Hindlimb muscle (tissue), 1 donor: ENCODE data around the gene RAF1. TPM values are rescaled to one million over a fixed set of nuclear protein-coding genes. Genes with fewer than 3 reads are reported as not detected.
"Not testable (repeated sequence)": the region's sequence is repeated elsewhere in the genome, so short reads cannot be mapped to it uniquely, and the experiment has no call there.

ENCODE experiments used
- DNase-seq: peaks from one replicate; pipeline ENCODE4 v3.0.0-alpha.2; 2013
- polyA plus RNA-seq: library from polyadenylated mRNA; unstranded; fragments of 120-200 nt; gene quantifications from one replicate; pipeline ENCODE4 v1.2.1, GENCODE V29; 2013; ENCODE audit not compliant: insufficient read length

RAF1 gene
- 109 TPM for polyA plus RNA-seq

DNA sequence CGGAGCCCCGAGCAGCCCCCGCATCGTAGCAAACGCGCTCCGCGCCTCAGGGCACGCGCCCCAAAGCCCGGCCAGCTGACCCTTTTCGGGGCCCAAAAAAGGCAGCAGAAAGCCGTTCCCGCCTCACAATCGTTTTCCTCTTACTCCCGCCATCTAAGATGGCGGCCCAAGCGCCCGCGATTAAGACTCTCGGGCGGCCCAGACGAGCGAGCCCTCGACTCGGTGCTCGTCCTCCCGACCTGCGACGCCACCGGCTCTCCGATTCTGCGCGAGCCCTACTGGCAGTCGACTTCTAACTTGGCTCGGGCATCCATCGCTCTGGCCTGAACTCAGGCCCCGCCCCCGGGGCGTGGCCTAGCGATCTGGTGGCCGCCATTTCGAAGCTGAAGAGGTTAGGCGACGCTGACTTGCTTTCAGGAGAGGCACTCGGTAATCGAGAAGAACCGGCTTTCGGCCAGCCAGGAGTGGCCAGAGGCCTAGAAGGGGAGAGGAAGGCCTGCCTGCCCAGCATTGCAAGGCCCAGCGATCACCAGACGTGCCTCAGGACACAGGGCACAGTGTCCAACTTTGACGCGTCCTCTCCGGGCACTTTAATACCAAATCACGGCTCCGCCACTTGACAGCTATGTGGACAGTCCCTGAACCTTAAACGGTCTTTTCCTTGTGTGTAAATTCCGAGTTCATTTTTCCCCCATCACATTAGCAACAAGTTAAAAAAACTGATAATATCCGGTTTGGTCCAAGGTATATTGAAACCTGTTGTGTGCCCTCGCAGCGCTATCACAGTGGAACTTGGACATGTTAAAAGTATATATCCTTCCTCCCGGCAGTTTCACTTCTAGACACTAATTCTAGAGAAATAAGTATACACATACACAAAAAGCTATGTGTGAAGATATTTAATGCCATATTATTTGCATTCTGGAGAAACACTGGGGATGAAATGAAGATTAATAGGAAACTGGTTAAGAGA is at the start of gene RAF1:
TSS of gene RAF1 (minus strand) at position 182 of the 973 bp plus-strand sequence. CDS start 45,396 bp downstream, outside the sequence.
- peak; percentile 99 for DNase-seq

DNA sequence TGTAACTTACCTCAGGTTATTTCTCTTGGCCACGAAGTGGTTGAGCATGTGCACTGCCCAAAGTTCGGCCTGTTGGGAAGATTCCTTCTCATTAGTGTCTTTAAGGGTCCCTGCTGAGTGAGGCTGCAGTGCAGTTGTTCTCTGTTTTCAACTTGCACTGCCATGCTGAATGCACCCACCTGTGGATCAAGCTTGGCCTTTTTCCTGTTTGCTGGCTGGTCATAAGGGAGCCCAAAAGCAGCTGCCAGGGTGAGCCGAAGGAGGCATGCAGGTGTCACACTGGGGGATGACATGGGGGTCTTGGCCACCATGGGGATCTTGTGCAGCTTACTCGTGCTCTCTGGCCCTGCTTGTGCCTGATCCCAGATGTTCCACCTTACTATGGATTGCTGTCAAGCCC is 46.1 kb upstream of the RAF1 start:
- no peak for DNase-seq

DNA sequence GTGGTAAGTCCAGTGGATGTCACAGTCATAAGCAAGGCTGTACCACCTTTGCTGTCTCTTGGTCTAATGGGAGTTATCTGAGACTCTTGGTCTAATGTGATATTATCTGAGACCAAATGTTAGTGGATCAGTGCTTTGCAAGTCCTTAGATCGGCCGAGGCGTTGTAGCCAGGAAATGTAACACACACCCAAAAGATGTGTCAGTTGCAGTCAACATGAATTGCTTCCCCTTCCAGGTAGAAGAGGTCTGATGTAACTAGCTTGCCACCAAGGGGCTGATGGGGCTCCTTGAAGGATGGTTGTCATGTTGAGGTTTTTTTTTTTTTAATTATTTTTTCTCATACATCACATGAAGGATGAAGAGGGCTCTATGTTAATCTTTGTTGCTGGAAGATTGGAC is 45.4 kb upstream of the RAF1 start:
- DNase-seq, result no peak

GRCh38 chr3:12708584-12709192 is 44.8 kb upstream of the RAF1 start:
- no peak for DNase-seq

DNA sequence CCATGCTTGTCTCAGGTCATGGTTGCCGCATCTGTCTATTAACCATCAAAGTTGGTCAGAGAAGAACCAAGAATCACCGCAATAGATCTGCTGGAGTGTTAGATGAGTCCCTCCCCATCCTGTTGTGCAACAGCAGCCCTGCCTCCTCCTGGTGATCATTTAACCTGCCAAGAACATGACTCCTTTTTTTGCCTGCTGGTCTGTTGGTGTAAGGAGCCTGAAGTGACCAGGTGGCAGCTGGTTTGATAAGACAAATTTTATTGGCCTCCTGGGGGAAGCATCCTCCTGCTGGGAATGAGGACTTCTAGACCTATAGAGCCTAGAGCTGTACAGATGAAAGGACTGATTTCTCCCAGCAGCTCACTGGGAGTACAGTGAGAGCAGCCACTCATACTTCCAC is 43.5 kb upstream of the RAF1 start:
- no peak for DNase-seq

DNA sequence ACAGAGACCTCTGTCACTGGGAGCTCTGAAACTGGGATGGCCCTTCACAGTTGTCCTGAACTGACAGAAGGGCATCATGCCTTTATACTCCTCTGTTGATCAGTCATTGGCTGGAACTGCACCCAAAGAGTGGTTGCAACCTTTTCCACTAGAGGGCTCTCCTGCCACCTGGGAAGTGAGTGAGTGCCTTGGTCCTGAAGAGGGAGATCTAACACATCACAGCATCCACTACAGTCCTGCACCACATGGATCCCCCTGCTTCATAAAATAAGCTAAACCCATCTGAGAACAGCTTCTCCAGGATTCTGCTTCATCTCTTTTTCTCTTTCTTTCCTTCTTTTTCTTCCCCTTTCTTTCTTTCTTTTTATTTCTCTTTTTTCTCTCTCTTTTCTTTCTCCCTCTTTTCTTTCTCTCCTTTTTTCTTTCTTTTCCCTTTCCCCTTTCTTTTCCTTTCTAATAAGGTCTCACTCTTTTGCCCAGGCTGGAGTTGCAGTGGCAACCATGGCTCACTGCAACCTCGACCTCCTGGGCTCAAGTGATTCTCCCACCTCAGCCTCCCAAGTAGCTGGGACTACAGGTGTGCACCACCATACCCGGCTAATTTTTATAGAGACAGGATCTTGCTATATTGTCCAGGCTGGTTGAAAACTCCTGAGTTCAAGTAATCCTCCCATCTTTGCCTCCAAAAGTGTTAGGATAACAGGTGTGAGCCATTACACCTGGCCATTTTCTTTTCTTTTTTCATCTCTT is 42.8 kb upstream of the RAF1 start:
- no peak for DNase-seq

DNA sequence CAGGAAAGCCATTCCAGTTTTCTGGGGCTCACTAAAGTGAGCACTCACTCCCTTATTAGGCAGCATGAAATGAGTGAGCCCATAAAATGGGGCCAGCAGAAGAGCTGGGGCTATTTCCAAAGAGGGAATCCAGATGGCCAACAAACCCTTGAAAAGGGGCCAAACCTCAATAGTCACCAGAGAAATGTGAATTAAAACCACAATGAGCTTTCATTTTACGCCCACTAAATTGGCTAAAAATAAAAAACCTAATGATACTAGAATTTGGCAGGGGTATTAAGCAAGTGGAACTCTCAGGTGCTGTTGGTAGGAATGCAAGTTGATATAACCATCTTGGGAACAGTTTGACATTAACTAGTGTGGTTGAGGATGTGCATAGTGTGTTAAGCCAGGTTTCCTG is 42.1 kb upstream of the RAF1 start:
- DNase-seq, result no peak

DNA sequence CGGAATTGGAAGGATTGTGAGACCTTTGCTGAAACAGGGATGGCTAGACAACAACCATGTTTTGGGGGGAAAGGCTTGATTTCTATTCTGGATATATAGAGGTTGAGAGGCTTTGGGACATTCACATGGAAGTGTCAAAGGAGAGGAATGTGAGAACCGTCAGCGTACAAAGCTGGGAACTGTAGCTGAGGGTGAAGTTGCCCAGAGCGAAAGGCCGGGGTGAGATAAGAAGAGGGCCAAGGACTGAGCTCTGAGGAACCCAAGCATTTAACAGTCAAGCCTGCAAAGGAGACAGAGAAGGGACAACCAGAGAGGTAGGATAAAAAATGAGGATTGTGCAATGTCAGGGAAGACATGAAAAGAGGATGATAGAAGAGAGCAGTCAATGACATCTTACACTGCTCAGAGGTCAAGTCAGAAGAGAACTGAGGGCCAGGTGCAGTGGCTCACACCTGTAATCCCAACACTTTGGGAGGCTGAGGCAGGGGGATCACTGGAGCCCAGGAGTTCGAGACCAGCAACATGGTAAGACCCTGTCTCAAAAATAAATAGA is 41.5 kb upstream of the RAF1 start:
- DNase-seq, result no peak

GRCh38 chr3:12702501-12702900 is 38.6 kb upstream of the RAF1 start:
- no peak for DNase-seq

GRCh38 chr3:12701601-12702000 is 37.7 kb upstream of the RAF1 start:
- not testable (repeated sequence) for DNase-seq

DNA sequence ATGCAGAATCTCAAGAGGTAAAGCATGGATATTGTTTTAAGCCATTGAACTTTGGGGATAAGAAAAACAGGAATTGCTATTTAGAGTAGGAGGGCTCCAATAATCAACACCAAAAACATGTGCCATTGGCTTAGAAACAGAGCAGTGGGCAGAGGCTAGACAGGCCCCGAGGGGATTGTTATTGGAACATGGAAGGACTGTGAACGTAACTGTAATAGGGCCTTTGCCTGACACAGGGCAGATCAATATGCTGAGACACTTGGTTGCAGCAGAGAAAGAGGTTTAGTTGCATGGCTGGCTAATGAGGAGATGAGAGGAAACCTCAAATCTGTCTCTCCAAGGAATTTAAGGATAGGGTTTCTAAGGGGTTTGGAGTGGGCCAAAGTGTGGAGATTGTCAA is 36.9 kb upstream of the RAF1 start:
- no peak for DNase-seq

DNA sequence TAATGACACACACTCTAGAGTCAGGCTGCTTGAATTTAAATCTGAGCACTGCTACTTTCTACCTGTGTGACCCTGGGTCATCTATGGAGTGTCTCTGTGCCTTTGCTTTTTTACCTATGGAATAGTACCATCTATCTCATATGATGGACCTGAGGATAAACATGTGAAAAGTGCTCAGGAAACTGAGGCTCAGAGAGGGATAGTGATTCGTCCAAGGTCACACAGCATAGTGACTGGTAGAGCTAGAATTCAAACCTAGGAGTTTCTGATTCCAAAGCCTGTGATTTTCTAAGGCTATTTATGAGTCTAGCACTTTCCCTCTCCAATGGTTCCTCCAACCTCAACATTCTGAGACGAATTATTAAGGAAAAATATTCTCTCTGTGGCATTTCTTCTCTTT is 32.0 kb upstream of the RAF1 start:
- DNase-seq, result no peak

DNA sequence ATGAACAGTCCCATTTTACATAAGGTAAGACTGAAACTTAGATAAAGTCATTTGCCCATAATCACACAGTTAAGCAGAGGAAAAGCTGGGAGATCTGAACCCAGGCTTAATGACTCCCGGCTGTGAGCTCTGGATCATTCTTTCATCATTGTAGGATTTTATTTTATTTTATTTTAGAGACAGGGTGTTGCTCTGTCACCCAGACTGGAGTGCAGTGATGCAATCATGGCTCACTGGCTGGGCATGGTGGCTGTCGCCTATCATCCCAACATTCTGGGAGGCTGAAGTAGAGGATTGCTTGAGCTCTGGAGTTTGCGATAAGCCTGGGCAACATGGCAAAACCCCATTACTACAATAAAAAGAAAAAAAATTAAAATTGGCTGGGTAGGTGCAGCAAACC is 31.2 kb upstream of the RAF1 start:
- DNase-seq, result no peak

DNA sequence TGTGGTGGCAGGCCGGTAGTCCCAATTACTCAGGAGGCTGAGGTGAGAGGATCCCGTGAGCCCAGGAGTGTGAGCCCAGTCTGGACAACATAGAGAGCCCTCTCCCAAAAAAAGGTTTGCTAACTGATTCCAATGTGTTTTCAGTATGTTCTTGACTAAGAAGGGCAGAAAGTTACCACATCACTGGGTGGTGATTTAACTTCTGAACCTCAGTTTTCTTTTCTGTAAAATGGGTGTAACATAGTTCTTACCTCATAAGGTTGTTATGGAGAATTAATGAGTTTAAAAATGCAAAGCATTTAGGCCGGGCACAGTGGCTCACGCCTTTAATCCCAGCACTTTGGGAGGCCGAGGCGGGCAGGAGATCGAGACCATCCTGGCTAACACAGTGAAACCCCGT is 28.5 kb upstream of the RAF1 start:
- DNase-seq, result no peak

DNA sequence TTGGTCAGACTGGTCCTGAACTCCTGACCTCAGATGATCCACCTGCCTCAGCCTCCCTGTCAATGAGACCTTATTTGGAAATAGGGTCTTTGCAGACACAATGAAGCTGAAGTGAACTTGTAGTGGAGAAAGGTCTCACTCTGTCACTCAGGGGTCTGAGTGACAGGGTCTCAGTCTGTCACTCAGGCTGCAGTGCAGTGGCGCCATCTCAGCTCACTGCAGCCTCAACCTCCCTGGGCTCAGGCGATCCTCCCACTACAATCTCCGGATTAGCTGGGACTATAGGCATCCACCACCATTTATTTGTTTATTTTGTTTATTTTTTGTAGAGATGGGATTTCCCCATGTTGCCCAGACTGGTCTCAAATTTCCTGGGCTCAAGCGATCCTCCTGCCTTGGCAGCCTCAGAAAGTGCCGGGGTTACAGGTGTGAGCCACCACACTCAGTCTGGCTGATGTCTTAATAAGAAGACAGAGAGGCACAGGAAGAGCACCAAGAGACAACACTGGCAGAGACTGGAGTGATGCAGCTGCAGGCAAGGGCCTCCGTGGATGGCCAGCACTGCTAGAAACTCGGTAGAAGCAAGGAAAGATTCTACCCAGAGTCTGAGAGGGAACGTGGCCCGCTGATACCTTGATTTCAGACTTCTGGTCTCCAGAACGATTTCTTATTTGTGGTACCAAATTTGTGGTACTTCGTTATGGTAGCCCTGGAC is 26.2 kb upstream of the RAF1 start:
- no peak for DNase-seq

- DNase-seq, result no peak
Measured at GRCh38 chr3:12687948-12688347, 24.0 kb upstream of the RAF1 start.

GRCh38 chr3:12686096-12686495 is 22.2 kb upstream of the RAF1 start:
- no peak for DNase-seq

- no peak for DNase-seq
Measured at GRCh38 chr3:12681943-12682390, 18.1 kb upstream of the RAF1 start.

- DNase-seq, result no peak
Measured at GRCh38 chr3:12681089-12681942, 17.4 kb upstream of the RAF1 start.

GRCh38 chr3:12679468-12679867 is 15.6 kb upstream of the RAF1 start:
- DNase-seq, result peak; percentile 42

DNA sequence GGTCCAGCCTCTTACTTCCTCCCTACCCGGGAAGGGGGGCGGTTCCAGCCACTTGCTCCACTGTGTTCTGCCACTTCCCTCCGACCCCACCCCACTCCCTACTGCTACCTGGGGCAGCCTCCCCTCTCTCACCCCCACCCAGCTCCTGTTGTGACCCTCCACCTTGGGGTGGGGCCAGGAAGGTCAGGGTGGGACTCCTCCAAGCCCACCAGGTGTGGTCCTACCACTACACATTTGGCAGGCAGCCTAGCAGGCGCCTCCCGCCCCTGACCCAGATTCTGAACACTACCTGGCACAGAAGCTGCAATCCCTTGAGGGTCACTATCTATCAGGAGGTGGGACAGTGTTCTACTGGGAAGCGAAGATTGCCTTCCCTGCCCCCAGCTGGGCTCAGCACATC is 13.7 kb upstream of the RAF1 start:
- DNase-seq, result no peak
